OCI-M1 (cell line): ENCODE data around the gene RBM39.
"Not testable (repeated sequence)": the region's sequence is repeated elsewhere in the genome, so short reads cannot be mapped to it uniquely, and the experiment has no call there.

Experiments used
- DNase-seq: peaks from one replicate; lab custom pipeline; 2025; lab: John Stamatoyannopoulos, UW

RBM39 gene

DNA sequence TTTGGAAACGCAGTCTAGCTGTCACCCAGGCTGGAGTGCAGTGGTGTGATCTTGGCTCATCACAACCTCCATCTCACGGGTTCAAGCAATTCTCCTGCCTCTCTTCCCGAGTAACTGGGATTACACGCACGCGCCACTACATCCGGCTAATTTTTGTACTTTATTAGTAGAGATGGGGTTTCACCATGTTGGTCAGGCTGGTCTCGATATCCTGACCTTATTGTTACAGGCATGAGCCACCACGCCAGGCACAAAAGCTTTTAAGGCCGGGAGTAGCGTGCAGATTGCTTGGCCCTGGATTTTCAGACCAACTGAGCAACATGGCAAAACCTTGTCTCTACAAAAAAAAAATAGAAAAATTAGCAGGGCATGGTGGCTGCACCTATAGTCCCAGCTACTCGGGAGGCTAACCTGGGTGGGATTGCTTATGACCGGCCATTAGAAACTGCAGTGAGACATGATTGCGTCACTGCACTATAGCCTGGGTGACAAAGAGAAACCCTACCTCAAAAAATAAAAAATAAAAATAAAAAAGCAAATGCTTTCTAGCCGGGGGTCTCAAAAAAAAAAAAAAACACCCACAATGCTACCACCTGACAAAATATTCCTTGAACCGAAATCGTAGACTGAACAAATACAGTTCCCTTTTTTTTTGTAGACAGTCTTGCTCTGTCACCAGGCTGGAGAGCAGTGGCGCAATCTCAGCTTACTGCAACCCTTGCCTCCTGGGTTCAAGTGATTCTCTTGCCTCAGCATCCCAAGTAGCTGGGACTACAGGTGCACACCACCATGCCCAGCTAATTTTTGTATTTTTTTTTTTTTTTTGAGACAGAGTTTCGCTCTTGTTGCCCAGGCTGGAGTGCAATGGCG, 15.0 kb downstream of the RBM39 start:
- no peak for DNase-seq

DNA sequence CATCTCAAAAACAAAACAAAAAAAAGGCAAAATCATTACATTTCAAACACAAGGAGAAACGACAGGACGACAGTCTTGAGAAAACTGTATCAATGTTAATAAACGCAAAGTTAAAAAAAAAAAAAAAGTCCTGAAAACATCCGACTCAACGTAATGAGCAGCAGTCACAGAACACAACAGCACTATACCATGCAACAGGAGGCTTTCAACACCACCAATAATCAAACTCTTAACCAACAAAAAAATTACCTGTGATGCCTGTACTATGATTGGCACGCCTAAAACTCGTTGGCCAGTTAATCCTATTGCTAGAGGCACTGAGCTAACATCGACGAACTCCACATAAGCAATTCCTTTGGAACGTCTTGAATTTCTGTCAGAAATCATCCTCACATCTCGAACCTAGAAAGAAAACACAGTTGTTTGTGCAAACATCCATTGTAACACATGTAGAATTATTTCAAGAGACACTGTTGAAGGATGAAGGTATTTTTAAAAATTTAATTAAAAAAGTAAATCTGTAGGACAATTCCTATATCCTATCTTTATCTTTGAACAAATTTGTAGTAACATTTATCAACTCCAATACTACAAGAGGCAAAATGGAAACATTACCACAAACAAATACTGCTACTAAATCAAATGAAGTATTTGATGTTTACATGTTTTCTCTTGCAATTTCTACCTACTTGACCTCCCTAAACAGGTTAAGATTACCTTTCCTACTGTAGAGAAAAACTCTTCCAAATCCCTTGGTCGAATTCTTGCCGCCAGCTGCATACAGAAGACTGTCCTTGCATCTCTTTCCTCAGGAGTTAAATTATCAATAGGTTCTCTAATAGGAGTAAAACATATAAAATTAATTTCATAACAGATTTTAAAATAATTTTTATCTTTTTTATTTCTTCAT, 17.5 kb downstream of the RBM39 start:
- DNase-seq, result no peak

DNA sequence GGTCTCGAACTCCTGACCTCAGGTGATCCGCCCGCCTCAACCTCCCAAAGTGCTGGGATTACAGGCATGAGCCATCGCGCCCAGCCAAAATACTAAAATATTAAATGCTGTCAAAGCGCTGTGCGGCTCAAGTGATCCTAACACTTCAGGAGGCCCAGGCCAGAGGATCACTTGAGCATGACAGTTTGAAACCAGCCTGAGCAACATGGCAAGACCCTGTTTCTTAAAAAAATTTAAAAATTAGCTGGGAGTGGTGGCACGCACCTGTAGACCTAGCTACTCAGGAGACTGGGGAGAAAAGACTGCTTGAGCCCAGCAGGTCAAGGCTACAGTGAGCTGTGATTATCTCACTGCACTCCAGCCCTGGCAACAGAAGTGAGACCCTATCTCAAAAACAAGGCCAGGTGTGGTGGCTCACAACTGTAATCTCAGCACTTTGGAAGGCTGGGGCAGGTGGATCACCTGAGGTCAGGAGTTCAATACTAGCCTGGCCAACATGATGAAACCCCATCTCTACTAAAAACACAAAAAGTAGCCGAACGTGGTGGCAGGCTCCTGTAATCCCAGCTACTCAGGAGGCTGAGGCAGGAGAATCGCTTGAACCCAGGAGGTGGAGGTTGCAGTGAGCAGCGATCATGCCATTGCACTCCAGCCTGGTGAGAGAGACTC, 18.3 kb downstream of the RBM39 start:
- DNase-seq, result not testable (repeated sequence)

DNA sequence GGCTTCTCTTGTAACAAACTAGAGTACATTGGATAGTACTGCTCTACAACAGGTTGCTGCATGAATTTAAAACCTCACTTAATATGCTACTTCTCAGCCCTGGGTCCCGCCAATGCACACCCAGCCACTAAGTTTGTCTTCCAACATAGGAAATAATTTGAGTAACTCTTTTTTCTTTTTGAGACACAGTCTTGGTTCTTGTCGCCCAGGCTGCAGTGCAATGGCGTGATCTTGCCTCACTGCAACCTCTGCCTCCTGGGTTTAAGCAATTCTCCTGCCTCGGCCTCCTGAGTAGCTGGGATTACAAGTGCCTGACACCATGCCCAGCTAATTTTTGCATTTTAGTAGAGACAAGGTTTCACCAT, 18.8 kb downstream of the RBM39 start:
- not testable (repeated sequence) for DNase-seq

DNA sequence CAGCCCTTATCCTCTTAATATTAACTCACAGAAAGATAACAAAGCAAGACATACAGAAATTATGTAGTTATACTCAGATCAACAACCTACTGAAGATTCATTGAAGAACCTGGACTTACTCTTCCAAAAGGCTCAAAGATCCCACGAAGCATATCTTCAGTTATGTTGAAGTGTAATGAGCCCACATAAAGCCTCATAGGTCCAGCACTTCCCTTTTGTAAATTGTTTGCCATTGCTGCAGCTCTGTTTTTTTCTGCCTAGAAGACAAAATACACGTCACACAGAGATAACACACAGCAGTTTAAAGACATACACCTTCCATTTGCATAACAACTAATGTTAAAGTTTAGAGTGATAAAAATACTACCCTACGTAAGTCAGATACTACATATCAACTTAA, 20.4 kb downstream of the RBM39 start:
- no peak for DNase-seq

DNA sequence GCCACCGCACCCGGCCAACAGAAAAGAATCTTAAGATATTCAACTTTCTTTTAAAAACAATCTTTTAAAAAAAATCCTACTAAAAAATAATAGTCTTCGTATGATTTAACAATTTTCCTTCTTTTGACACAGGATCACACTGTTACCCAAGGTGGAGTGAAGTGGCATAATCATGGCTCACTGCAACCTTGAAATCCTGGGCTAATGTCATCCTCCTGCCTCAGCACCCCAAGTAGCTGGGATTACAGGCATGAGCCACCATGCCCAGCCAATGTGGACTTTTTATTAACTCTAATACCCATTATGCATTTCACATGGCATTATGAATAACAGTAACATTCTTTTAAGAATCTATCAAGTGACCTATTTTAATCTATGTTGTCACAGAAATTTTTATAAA, 20.8 kb downstream of the RBM39 start:
- no peak for DNase-seq

DNA sequence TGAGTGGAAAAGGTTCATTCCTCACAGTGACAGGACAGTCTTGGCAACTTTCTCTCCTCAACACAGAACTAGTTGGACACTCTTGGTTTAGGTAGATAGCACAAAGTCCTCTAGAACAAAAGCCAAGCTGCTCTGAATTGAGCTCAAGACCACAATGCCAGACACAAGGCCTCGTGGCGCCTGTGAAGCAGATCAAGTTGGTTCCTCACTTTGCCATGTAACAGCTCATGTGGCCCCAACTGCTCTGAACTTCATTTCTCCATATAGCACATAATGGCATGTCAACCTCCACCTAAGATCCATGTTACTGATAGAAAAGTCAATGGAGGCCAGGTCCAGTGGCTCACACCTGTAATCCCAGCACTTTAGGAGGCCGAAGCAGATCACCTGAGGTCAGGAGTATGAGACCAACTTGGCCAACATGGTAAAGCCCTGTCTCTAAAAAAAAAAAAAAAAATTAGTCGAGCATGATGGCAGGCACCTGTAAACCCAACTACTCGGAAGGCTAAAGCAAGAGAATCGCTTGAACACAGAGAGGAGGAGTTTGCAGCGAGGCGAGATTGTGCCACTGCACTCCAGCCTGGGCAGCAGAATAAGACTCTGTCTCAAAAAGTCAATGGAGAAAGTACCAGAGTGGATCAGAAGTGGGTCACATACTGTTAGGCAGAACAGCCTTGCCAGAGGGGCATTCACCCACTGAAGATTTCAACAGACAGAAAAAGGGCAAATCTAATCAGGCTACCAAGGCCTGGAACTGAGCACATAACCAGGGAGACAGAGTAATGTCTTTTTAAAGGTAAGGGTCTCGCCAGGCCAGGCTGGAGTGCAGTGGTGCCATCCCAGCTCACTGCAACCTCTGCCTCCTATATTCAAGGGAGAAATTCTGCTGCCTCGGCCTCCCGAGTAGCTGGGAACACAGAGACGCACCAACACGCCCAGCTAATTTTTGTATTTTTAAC, 21.6 kb downstream of the RBM39 start:
- no peak for DNase-seq

DNA sequence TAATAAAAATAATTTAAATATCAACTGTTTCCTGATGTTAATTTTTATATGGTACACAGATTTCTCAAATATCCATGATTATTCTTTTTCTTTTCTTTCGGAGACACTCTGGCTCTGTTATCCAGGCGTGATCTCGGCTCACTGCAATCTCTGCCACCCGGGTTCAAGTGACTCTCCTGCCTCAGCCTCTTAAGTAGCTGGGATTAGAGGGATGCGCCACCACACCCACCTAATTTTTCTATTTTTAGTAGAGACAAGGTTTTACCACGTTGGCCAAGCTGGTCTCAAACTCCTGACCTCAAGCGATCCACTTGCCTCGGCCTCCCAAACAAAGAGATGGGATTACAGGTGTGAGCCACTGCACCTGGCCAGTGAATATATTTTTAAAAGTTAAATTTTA, 22.3 kb downstream of the RBM39 start:
- DNase-seq, result no peak

DNA sequence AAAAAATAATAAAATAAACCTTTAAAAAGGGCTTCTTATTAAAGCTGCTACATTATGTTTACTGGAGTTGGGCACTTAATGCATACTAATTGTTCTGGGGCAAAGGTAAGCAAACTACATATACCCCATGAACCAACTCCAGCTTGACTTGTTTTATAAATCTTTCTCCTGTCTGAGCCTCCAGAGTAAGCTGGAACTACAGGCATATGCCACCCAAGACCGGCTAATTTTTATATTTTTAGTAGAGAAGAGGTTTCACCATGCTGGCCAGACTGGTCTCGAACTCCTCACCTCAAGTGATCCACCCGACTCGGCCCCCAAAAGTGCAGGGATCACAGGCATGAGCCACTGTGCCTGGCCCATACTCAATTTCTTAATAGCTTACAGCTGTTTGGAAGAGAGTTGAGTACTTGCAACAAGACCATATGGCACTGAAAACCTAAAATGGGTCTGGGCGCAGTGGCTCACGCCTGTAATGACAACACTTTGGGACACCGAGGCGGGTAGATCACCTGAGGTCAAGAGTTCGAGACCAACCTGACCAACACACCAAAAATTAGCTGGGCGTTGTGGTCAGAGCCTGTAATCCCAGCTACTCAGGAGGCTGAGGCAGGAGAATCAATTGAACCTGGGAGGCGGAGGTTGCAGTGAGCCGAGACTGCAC, 23.0 kb downstream of the RBM39 start:
- DNase-seq, result no peak

DNA sequence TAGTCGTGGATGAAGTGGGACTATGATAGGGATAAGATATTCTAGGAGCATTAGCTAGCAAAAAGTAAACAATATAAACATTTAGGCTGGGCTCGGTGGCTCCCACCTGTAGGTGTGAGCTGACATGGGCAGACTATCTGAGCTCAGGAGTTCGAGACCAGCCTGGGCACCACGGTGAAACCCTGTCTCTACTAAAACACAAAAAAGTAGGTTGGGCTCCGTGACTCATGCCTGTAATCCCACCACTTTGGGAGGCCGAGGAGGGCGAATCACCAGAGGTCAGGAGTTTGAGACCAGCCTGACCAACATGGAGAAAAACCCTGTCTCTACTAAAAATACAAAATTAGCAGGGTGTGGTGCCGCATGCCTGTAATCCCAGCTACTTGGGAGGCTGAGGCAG, 23.7 kb downstream of the RBM39 start:
- DNase-seq, result not testable (repeated sequence)

DNA sequence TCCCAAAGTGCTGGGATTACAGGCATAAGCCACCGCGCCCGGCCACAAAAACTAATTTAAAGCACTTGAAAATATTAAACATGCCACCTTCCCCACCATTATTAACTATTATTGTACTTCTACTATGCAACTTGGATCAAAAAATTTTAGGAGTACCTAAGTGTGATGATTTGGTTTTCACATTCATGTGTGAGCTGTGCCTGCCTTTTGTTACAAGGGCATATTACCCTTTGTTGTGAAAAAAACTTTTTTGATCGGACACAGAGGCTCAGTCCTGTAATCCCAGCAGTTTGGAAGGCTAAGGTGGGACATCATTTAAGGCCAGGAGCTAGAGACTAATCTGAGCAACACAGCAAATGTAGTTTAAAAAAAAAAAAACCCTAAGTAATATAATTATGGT, 25.7 kb downstream of the RBM39 start:
- DNase-seq, result no peak

DNA sequence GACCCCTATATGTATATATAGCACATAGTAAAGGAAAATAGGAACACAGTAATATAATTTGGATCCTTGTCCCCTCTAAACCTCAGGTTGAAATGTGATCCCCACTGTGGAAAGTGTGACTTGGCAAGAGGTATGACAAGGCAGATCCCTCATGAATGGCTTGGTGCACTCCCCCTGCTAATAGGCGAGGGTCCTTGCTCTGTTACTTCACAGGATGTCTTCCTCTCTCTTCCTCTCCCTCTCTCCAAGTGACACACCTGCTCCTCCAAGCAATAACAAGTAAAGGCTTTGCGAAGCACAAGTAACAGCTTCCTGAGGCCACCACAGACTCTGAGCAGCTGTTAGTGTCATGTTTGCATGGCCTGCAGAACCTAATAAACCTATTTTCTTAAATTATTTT, 26.4 kb downstream of the RBM39 start:
- no peak for DNase-seq

DNA sequence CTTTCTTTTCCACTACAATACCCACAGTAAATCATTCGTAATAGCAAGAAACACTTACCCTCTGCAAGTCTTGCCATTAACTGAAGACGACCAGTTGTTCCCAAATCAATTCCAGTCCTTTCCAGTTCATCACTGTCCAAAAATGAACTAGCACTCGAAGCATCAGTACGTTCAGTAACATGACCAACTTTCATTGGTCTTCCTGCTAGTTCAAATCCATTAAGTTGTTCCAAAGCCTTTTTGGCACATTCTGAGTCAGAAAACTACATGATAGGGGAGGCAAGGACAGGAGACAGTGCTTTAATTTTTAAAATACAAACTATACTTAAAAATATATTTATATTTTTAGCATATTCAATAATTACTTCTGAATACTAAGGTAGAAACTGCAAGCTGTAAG, 27.9 kb downstream of the RBM39 start:
- no peak for DNase-seq

DNA sequence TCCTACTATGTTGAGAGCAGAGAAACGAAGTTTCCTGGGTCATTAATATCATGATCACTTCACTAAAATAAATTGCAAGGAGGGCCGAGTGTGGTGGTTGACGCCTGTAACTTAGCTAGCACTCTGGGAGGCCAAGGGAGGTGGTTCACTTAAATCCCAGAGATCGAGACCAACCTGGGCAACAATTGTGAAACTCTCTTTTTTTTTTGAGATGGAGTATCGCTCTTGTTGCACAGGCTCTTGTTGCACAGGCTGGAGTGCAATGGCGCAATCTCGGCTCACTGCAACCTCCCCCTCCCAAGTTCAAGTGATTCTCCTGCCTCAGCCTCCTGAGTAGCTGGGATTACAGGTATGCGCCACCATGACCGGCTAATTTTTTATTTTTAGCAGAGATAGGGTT, 28.9 kb downstream of the RBM39 start:
- not testable (repeated sequence) for DNase-seq

DNA sequence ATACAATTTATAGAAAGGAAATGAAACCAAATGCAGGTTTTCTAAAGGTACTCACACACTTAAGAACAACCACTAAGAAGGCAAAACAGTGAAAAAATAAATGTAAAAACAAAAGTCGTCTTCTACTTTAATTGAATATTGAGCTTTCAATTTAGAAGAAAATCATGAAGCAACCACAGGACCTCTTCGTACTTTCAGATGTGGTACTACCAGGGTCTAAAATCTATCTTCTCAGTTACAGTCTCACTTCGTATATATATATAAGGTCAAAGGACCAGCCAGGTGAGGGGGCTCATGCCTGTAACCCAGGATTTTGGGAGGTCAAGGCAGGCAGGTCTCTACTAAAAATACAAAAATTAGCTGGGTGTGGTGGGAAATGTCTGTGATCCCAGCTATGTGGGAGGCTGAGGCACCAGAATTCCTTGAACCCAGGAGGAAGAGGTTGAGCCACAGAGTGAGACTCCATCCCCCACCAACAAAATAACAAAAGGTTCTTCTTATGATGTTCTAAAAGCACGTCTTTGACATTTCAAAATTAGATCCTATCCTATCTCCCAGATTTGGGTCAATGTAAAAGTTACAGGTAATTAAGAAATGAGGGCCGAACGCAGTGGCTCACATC, 30.4 kb downstream of the RBM39 start:
- DNase-seq, result no peak

DNA sequence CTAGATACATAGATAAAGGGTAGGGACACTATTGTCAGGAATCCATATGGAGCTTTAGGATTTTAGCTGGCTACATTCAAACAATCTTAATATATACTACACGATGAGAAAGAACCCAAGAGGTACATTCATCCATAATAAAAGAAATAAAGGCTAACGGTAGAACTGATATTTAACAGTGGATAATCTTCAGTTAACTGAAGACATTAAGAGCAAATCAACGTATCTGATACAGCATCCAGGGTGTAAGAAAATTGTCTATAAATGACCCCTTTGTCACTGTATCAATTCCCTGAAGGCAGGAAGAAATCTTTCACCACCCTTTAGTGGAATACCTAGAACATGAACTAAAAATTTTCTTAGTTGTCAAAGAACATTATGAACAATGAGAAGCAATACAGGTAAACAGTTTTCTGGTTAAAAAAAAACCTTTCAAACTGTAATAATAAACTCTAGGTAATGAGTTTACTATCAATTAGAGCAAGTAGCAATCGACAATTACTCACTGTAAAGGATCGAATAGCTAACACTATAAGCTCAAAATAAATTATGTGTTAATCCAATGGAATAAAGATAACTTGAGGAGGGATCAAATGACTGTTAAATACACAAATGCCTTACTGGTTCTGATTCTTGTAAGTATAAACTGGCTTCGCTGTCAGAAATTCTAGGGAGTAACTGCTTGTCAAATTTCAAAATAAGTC, 31.0 kb downstream of the RBM39 start:
- DNase-seq, result no peak

DNA sequence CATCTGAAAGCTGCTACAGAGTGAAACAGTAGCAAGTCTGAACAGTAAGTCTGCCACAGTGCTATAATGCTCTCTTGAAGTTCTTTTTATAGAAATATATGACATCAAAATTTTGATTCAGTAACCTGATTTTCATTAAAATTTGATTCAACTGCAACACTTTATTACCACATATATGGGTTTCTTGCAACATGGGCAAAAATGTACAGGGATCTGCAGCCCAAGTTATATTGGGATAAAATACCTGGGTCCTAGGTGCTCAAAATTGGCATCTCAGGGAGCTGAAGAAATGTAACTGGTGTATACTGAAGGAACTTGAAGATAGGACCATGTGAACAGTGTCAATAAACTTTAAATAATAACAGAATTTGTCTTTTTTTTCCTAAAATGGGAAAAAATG, 32.0 kb downstream of the RBM39 start:
- no peak for DNase-seq

DNA sequence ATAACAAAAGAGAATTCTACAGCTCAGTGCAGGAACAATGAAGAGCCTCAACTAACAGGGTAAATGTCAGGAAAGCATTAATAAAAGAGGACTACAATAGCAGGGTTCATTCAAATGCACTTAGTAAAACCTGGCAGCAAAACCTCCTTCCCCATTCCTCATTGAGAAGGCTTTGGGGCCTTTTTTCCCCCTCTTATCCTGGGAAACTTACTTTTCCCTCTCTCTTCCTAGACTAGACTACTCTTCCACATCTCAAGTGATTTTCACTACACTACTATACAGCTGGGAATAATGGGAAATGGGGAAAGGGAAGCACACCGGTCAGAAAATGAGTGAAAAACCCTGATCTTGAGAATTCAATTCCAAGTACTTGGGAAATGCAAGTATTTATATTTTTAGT, 32.8 kb downstream of the RBM39 start:
- DNase-seq, result no peak

DNA sequence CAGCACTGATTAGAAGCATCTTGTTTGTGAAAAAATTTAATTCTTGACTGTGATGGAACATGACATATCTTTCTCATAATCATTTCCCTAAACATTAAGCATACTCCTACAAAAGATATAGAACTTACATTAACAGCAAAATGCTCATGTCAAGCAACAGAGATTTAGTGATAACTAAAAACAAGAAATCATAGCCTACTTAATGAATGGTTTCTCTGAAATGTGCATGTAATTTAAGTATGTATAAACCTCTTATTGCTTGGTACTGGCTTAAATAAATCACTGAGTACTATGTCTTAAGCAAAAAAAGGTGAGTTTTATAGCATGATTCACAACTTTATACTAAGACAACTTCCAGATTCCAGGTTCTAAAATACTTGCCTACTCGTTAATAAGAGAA, 33.6 kb downstream of the RBM39 start:
- no peak for DNase-seq
